Endodermal cell (in vitro differentiated cells): ENCODE measurements around the gene FAF1. TPM values are rescaled to one million over a fixed set of nuclear protein-coding genes. Genes with fewer than 3 reads are reported as not detected.
A peak's percentile ranks its signal among the peaks of the same experiment; 100 is the strongest.
"Not testable (repeated sequence)": the region's sequence is repeated elsewhere in the genome, so short reads cannot be mapped to it uniquely, and the experiment has no call there.

Source experiments
- DNase-seq: peaks from one replicate; pipeline ENCODE4 v3.0.0-alpha.2; 2017
- H3K27ac ChIP-seq: 2 replicates; pipeline ENCODE4 v1.5.1; 2013; ENCODE audit warnings: mild to moderate bottlenecking, low read depth, low read length, moderate library complexity
- H3K27me3 ChIP-seq: 2 replicates; pipeline ENCODE4 v1.6.1; 2013; ENCODE audit warnings: mild to moderate bottlenecking, low read length, moderate library complexity; ENCODE audit not compliant: insufficient read depth, control insufficient read depth, poor library complexity, severe bottlenecking
- H3K36me3 ChIP-seq: 2 replicates; pipeline ENCODE4 v1.7.0; 2013; ENCODE audit warnings: mild to moderate bottlenecking, low read length, moderate library complexity; ENCODE audit not compliant: control insufficient read depth, insufficient read depth
- H3K4me1 ChIP-seq: one replicate; pipeline ENCODE4 v1.7.0; 2013; ENCODE audit warnings: low read length; ENCODE audit not compliant: control insufficient read depth, insufficient read depth
- H3K4me3 ChIP-seq: 2 replicates; pipeline ENCODE4 v1.5.1; 2013; ENCODE audit warnings: mild to moderate bottlenecking, low read length, moderate library complexity
- H3K9ac ChIP-seq: 2 replicates; pipeline ENCODE4 v1.6.1; 2013; ENCODE audit warnings: mild to moderate bottlenecking, low read length, moderate library complexity; ENCODE audit not compliant: poor library complexity, severe bottlenecking; ENCODE audit errors: extremely low read depth
- H3K9me3 ChIP-seq: 2 replicates; pipeline ENCODE4 v1.6.1; 2013; ENCODE audit warnings: mild to moderate bottlenecking, low read length, moderate library complexity; ENCODE audit not compliant: control insufficient read depth
- H3K27ac Mint-ChIP-seq: 2 replicates; pipeline ENCODE4 v1.8.0; 2020; ENCODE audit warnings: mixed read lengths
- H3K27me3 Mint-ChIP-seq: 2 replicates; pipeline ENCODE4 v1.8.0; 2021; ENCODE audit warnings: mild to moderate bottlenecking, mixed read lengths; ENCODE audit not compliant: insufficient read depth
- H3K36me3 Mint-ChIP-seq: 2 replicates; pipeline ENCODE4 v1.8.0; 2020; ENCODE audit warnings: low read depth, mixed read lengths
- H3K4me1 Mint-ChIP-seq: 2 replicates; pipeline ENCODE4 v1.8.0; 2020; ENCODE audit warnings: mixed read lengths
- H3K4me3 Mint-ChIP-seq: 2 replicates; pipeline ENCODE4 v1.8.0; 2020; ENCODE audit warnings: mild to moderate bottlenecking, moderate library complexity, mixed read lengths
- H3K9me3 Mint-ChIP-seq: 2 replicates; pipeline ENCODE4 v1.8.0; 2020; ENCODE audit warnings: mild to moderate bottlenecking, mixed read lengths
- WGBS, 2 experiments: methylation state at CpG; one replicate each; pipeline versions ENCODE4 v1.1.5 to v1.1.7; 2013; ENCODE audit warnings: missing lambda C conversion rate in 2 of 2, mixed read lengths in 1 of 2; ENCODE audit not compliant: insufficient coverage in 1 of 2, insufficient read length in 1 of 2; 5-methylcytosine and 5-hydroxymethylcytosine counted together
- total RNA-seq, 2 donors: library from RNA; stranded (reverse); fragmentation: NEBNext Ultra II Directional in 1 of 2; extraction: Animal tissue kit (Norgen Biotek cat#: 25700) in 1 of 2; gene quantifications; 2 replicates in 1 of 2; 3 replicates in 1 of 2; pipeline ENCODE4 v1.2.1, GENCODE V29; 2021
- TF ChIP-seq, protein P1 (sequence below): fragments of 200-600 bp; sonication (generic); conservative IDR thresholded peaks from 2 replicates; pipeline ENCODE4 v1.5.0; 2021; ENCODE audit warnings: antibody characterized with exemption, mild to moderate bottlenecking

FAF1 gene
- total RNA-seq, 2 donors from 2014 or later: 76.4 to 94.4 TPM

DNA sequence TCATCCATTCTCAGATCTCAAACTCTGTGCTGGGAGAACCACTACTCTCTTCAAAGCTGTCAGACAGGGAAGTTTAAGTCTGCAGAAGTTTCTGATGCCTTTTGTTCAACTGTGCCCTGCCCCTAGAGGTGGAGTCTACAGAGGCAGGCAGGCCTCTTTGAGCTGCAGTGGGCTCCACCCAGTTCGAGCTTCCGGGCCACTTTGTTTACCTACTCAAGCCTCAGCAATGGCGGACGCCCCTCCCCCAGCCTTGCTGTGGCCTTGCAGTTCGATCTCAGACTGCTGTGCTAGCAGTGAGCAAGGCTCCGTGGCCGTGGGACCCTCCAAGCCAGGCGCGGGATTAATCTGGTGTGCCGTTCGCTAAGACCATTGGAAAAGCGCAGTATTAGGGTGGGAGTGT lies 49.7 kb downstream of the FAF1 start:
- not testable (repeated sequence) for H3K27ac ChIP-seq, H3K27me3 Mint-ChIP-seq, H3K4me3 ChIP-seq, H3K4me1 ChIP-seq, H3K9ac ChIP-seq, H3K36me3 ChIP-seq, H3K27me3 ChIP-seq, H3K4me1 Mint-ChIP-seq
- H3K36me3 Mint-ChIP-seq: peaks cover 36% of the 10 kb centered on the region
- peaks cover 11% of the 10 kb centered on the region for H3K9me3 ChIP-seq
- TF ChIP-seq, protein P1, sequence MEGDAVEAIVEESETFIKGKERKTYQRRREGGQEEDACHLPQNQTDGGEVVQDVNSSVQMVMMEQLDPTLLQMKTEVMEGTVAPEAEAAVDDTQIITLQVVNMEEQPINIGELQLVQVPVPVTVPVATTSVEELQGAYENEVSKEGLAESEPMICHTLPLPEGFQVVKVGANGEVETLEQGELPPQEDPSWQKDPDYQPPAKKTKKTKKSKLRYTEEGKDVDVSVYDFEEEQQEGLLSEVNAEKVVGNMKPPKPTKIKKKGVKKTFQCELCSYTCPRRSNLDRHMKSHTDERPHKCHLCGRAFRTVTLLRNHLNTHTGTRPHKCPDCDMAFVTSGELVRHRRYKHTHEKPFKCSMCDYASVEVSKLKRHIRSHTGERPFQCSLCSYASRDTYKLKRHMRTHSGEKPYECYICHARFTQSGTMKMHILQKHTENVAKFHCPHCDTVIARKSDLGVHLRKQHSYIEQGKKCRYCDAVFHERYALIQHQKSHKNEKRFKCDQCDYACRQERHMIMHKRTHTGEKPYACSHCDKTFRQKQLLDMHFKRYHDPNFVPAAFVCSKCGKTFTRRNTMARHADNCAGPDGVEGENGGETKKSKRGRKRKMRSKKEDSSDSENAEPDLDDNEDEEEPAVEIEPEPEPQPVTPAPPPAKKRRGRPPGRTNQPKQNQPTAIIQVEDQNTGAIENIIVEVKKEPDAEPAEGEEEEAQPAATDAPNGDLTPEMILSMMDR: peak; percentile 55
- 84 to 87% methylated on average over 9 to 12 of the region's 12 CpGs for WGBS, 2 experiments
- H3K4me3 Mint-ChIP-seq: peak overlapping the region; percentile 43
- H3K27ac Mint-ChIP-seq: peak overlapping the region; percentile 91
- peak; percentile 74 for DNase-seq
- H3K9me3 Mint-ChIP-seq: peaks cover 49% of the 10 kb centered on the region

DNA sequence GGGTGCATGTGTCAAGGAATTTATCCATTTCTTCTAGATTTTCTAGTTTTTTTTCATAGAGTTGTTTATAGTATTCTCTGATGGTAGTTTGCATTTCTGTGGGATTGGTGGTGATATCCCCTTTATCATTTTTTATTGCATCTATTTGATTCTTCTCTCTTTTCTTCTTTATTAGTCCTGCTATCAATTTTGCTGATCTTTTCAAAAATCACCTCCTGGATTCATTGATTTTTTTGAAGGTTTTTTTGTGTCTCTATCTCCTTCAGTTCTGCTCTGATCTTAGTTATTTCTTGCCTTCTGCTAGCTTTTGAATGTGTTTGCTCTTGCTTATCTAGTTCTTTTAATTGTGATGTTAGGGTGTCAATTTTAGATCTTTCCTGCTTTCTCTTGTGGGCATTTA lies 52.5 kb downstream of the FAF1 start:
- H3K9me3 Mint-ChIP-seq: peaks cover 50% of the 10 kb centered on the region
- H3K27ac Mint-ChIP-seq: not testable (repeated sequence)

DNA sequence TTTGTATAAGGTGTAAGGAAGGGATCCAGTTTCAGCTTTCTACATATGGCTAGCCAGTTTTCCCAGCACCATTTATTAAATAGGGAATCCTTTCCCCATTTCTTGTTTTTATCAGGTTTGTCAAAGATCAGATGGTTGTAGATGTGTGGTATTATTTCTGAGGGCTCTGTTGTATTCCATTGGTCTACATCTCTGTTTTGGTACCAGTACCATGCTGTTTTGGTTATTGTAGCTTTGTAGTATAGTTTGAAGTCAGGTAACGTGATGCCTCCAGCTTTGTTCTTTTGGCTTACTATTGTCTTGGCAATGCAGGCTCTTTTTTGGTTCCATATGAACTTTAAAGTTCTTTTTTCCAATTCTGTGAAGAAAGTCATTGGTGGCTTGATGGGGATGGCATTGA lies 54.0 kb downstream of the FAF1 start:
- not testable (repeated sequence) for H3K36me3 ChIP-seq, H3K4me1 Mint-ChIP-seq, DNase-seq, H3K4me1 ChIP-seq, H3K27ac ChIP-seq, H3K4me3 ChIP-seq, H3K9ac ChIP-seq, H3K27me3 ChIP-seq, H3K27ac Mint-ChIP-seq, H3K9me3 ChIP-seq, H3K4me3 Mint-ChIP-seq, H3K27me3 Mint-ChIP-seq
- peaks cover 32% of the 10 kb centered on the region for H3K36me3 Mint-ChIP-seq
- peaks cover 50% of the 10 kb centered on the region for H3K9me3 Mint-ChIP-seq
- 100% methylated on average over 1 of the region's 1 CpG; no CpG with 5 or more reads in 1 of the 2 experiments for WGBS, 2 experiments

More for the DNA sequence above, 52.5 kb downstream of the FAF1 start:
- peaks cover 11% of the 10 kb centered on the region for H3K9me3 ChIP-seq
- H3K27ac ChIP-seq, DNase-seq, H3K27me3 Mint-ChIP-seq, H3K4me1 ChIP-seq, H3K4me3 ChIP-seq, H3K4me3 Mint-ChIP-seq, H3K4me1 Mint-ChIP-seq, H3K36me3 ChIP-seq, H3K27me3 ChIP-seq, H3K9ac ChIP-seq: not testable (repeated sequence)
- peaks cover 36% of the 10 kb centered on the region for H3K36me3 Mint-ChIP-seq

DNA sequence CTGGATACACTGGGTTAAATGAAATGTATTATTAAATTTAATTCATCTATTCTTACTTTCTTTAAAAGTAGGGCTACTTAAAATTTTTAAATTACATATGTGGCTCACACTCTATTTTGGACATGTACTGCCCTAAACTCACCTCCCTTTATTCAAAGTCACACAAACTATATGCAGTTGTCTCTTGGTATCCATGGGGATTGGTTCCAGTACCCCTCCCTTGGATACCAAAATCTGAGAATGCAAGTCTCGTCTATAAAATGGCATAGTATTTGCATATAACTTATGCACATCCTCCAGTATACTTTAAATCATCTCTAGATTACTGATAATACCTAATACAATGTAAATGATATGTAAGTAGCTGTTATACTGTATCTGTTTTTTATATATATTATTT lies 57.6 kb downstream of the FAF1 start:
- Histone ChIP-seq H3K36me3 (no peaks in the 10 kb centered on the region), H3K27ac (no peak overlapping the region), H3K4me1 (no peaks in the 10 kb centered on the region), H3K9me3 (no peaks in the 10 kb centered on the region), H3K27me3 (no peaks in the 10 kb centered on the region), H3K4me3 (no peak overlapping the region), H3K9ac (no peak overlapping the region)
- H3K4me1 Mint-ChIP-seq: no peaks in the 10 kb centered on the region
- no peaks in the 10 kb centered on the region for H3K27me3 Mint-ChIP-seq
- TF ChIP-seq, protein P1: no peak
- H3K27ac Mint-ChIP-seq: no peak overlapping the region
- DNase-seq: no peak
- H3K4me3 Mint-ChIP-seq: no peak overlapping the region
- H3K9me3 Mint-ChIP-seq: peaks cover 16% of the 10 kb centered on the region
- peaks cover 9% of the 10 kb centered on the region for H3K36me3 Mint-ChIP-seq
- WGBS, 2 experiments: 100% methylated on average over 1 of the region's 1 CpG; no CpG with 5 or more reads in 1 of the 2 experiments
